M059J (cell line): ENCODE data around the gene LCE2C. TPM values are rescaled to one million over a fixed set of nuclear protein-coding genes. Genes with fewer than 3 reads are reported as not detected.

Experiments
- DNase-seq: peaks from one replicate; pipeline ENCODE4 v3.0.0-alpha.2; 2012; ENCODE audit warnings: low read depth
- total RNA-seq: library from RNA; depleted of rRNA; stranded (reverse); fragments of >200 nt; shearing (Covaris generic); gene quantifications from 2 replicates; pipeline ENCODE4 v1.2.3, GENCODE V29; 2014; rRNA removed

Gene LCE2C
- total RNA-seq, 1 experiment from 2014 or later: not detected

GRCh38 chr1:152725261-152725660 lies 50.2 kb downstream of the LCE2C start:
- DNase-seq: no peak

Other genes starting within 250 kb of the LCE2C start
- not detected in 2 replicates for gene LCE5A, start 164.5 kb upstream of the LCE2C start, total RNA-seq
- not detected in 2 replicates for gene CRCT1, start 160.8 kb upstream of the LCE2C start, total RNA-seq
- not detected in 2 replicates for gene LCE3E, start 108.5 kb upstream of the LCE2C start, total RNA-seq
- not detected in 2 replicates for gene LCE3D, start 94.8 kb upstream of the LCE2C start, total RNA-seq
- not detected in 2 replicates for gene LCE3C, start 75.0 kb upstream of the LCE2C start, total RNA-seq
- gene LCE3B, start 61.5 kb upstream of the LCE2C start, total RNA-seq: not detected in 2 replicates
- not detected in 2 replicates for gene LCE3A, start 52.2 kb upstream of the LCE2C start, total RNA-seq
- not detected in 2 replicates for gene LCE2D, start 11.9 kb upstream of the LCE2C start, total RNA-seq
- gene LCE2B, start 10.8 kb downstream of the LCE2C start, total RNA-seq: not detected in 2 replicates
- not detected in 2 replicates for gene LCE2A, start 23.1 kb downstream of the LCE2C start, total RNA-seq
- gene LCE4A, start 32.9 kb downstream of the LCE2C start, total RNA-seq: not detected in 2 replicates
- gene KPRP, start 82.7 kb downstream of the LCE2C start, total RNA-seq: not detected in 2 replicates
- gene LCE1F, start 99.9 kb downstream of the LCE2C start, total RNA-seq: not detected in 2 replicates
- gene LCE1E, start 111.0 kb downstream of the LCE2C start, total RNA-seq: not detected in 2 replicates
- not detected in 2 replicates for gene LCE1D, start 121.4 kb downstream of the LCE2C start, total RNA-seq
- gene LCE1C, start 131.4 kb downstream of the LCE2C start, total RNA-seq: not detected in 2 replicates
- gene LCE1B, start 136.7 kb downstream of the LCE2C start, total RNA-seq: not detected in 2 replicates
- gene LCE1A, start 152.2 kb downstream of the LCE2C start, total RNA-seq: not detected in 2 replicates
- not detected in 2 replicates for gene LCE6A, start 167.6 kb downstream of the LCE2C start, total RNA-seq
- gene LCE7A, start 184.7 kb downstream of the LCE2C start, total RNA-seq: not detected in 2 replicates
- not detected in 2 replicates for gene SMCP, start 203.0 kb downstream of the LCE2C start, total RNA-seq
- not detected in 2 replicates for gene IVL, start 233.3 kb downstream of the LCE2C start, total RNA-seq